ENCODE measurements around the gene INPP5J.

DNA sequence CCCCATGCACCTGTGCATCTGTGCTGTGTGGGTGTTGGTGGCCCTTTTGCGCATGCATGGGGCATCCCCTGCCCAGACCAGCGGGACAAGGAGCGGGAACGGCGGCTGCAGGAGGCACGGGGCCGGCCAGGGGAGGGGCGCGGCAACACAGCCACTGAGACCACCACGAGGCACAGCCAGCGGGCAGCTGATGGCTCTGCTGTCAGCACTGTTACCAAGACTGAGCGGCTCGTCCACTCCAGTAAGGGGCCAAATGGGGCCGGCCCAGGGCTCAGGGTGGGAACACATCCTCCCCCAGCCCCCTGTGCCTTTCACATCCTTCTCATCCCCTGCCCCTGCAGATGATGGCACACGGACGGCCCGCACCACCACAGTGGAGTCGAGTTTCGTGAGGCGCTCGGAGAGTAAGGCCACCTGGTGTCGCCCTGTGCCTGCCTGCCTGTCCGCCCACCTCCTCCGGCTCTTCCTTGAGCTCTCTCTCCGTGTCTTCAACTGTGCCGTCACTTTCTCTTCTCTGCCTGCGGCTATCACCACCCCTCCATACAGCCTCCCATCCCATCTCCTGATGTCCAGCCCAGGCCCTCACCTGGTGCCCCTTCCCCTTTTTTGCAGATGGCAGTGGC is 26.0 kb upstream of the INPP5J start:
- TF ChIP-seq, protein P1, sequence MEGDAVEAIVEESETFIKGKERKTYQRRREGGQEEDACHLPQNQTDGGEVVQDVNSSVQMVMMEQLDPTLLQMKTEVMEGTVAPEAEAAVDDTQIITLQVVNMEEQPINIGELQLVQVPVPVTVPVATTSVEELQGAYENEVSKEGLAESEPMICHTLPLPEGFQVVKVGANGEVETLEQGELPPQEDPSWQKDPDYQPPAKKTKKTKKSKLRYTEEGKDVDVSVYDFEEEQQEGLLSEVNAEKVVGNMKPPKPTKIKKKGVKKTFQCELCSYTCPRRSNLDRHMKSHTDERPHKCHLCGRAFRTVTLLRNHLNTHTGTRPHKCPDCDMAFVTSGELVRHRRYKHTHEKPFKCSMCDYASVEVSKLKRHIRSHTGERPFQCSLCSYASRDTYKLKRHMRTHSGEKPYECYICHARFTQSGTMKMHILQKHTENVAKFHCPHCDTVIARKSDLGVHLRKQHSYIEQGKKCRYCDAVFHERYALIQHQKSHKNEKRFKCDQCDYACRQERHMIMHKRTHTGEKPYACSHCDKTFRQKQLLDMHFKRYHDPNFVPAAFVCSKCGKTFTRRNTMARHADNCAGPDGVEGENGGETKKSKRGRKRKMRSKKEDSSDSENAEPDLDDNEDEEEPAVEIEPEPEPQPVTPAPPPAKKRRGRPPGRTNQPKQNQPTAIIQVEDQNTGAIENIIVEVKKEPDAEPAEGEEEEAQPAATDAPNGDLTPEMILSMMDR (tag by site-specific recombination; IDR thresholded peaks at IDR 0.05), result no peak
- TF ChIP-seq ZSCAN30 (tag by site-specific recombination; IDR thresholded peaks at IDR 0.05) (no peak), SP2 (tag by site-specific recombination; IDR thresholded peaks at IDR 0.05) (no peak)
- TF ChIP-seq, protein P2, sequence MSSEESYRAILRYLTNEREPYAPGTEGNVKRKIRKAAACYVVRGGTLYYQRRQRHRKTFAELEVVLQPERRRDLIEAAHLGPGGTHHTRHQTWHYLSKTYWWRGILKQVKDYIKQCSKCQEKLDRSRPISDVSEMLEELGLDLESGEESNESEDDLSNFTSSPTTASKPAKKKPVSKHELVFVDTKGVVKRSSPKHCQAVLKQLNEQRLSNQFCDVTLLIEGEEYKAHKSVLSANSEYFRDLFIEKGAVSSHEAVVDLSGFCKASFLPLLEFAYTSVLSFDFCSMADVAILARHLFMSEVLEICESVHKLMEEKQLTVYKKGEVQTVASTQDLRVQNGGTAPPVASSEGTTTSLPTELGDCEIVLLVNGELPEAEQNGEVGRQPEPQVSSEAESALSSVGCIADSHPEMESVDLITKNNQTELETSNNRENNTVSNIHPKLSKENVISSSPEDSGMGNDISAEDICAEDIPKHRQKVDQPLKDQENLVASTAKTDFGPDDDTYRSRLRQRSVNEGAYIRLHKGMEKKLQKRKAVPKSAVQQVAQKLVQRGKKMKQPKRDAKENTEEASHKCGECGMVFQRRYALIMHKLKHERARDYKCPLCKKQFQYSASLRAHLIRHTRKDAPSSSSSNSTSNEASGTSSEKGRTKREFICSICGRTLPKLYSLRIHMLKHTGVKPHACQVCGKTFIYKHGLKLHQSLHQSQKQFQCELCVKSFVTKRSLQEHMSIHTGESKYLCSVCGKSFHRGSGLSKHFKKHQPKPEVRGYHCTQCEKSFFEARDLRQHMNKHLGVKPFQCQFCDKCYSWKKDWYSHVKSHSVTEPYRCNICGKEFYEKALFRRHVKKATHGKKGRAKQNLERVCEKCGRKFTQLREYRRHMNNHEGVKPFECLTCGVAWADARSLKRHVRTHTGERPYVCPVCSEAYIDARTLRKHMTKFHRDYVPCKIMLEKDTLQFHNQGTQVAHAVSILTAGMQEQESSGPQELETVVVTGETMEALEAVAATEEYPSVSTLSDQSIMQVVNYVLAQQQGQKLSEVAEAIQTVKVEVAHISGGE (tag by site-specific recombination; conservative IDR thresholded peaks at IDR 0.05; ENCODE audit: low read depth), result no peak

All from HEK293 (cell line).